ENCODE results near the gene GLI1.

DNA sequence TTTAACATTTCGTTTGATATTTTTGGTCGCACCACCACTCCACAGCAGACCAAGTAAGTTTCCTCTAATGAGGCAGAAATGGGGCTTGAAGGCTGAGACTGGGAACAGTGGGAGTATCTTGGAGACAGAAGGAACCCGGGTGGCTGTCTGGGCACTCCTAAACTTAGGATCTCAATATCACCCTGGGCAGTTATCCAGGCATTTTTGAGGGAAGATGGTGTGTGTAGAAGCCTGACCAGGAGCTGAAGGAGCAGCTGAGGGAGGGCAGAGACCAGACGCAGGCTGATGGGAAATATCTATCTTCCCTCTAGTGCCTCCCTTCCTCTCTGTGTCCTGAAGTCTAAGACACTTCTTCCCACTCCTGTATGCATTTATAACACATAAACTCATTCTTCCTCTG is 39.0 kb downstream of the GLI1 start:
- TF ChIP-seq POLR2A (IDR thresholded peaks at IDR 0.05; ENCODE audit: low read depth, low read length): no peak
- no peak for TF ChIP-seq POLR2AphosphoS5 (IDR thresholded peaks at IDR 0.05; ENCODE audit: low read depth, low read length)
- TF ChIP-seq TAF1 (IDR thresholded peaks at IDR 0.05; ENCODE audit: borderline replicate concordance, low read depth, low read length): no peak

All from GM12892 (cell line).